LoVo (cell line): ENCODE data around the gene TMEM242.

ENCODE experiments used
- DNase-seq: peaks from one replicate; pipeline ENCODE4 v3.0.0-alpha.2; 2016; ENCODE audit warnings: low spot score

The TMEM242 gene

GRCh38 chr6:157288575-157288974, 34.7 kb downstream of the TMEM242 start:
- no peak for DNase-seq

DNA sequence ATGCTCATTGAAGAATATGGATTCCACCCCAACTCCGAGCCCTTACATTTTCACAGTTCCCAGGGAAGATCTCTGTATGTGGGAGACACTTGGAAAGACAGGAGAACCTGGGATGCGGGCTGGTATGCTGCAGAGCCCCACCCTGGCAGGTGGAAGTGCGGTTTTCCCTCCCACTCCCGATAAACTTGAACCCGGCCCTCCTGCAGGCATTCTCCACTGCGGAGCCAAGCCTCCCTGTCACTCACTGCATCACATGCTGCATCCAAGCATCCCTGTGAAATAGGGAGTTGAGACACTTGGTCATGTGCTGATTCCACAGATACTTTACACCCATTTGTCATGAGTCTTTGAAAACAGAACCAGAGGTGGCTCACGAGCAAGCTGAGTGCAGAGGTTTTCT, 35.4 kb downstream of the TMEM242 start:
- DNase-seq, result no peak

DNA sequence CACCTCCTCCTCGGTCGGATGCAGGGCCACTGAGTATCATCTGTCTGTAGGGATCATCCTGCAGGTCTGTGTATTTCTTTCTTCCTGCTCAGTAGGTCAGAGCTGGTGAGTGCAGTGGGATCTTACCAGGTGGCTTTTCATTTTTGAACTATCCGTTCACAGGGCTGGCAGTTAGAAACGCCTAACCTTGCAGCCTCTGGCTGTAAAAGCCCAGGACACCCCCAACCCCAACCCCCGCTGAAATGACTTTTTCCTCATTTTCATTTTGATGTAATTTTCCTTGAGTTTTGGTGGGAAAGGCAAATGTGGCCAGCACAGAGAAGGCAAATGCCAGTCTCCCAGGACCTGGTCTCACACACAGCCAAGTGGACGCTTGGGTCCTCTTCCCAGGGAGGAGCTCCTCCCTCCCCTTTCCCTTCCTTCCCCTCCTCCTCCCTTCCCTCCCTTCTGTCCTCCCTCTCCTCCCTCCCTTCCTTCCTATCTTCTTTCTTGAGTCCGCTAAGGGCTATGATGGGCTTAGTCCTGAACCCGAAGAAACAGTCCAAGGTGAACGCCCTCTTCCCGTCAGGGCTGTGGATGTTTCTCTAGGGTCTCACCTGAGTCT, 36.0 kb downstream of the TMEM242 start:
- DNase-seq, result no peak

GRCh38 chr6:157285422-157285779, 37.9 kb downstream of the TMEM242 start:
- no peak for DNase-seq

DNA sequence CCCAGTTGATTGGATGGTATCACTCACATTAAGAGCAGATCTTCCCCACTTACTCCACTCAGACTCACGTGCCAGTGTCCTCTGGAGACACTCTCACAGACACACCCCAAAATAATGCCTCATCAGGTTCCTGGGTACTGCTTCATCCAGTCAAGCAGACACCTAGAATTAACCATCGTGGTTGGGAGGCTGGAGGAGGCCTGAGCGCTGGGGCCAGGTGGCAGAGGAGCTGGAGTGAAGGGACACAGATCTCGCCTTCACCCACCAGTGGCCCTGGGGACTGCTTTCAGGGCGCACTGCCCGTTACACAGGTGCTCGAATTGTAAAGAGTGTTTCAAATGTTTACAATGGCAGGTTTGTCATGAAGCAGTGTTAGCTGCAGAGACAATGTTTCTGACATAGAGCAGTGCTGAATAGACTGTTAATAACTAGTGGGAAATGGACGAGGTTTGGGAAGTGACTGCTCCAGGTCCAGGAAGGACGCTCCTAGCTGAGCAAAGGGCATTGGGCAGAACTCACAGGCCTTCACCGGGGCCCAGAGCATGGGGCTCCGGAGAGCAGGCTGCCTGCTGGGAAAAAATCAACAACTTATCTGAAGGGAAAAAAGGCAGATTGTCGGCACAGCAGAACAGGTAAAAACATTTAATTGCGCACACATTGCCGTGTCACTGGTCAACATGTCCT, 38.4 kb downstream of the TMEM242 start:
- no peak for DNase-seq

- no peak for DNase-seq
Observed at GRCh38 chr6:157283900-157284737, 39.2 kb downstream of the TMEM242 start.

DNA sequence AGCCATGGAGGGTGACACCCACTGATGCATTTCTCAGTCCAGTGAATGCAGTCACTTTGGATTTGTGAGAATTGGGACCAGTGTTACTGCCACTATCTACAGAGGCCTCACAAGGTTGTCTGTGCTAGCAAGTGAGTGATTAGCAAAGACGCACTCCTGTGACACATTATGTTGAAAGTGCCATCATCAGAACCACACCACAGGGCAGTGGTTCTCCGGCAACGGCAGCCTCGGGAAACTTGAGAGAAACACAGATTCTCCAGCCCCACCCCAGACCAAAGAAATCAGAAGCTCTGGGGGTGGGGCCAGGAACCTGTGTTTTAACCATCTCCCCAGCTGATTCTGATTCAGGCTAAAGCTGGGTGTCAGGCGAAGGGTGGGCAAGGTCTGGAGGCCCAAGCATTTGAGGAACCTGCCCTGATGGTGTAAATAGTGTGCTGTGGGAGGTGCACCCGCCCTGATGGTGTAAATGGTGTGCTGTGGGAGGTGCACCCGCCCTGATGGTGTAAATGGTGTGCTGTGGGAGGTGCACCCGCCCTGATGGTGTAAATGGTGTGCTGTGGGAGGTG, 39.9 kb downstream of the TMEM242 start:
- no peak for DNase-seq

DNA sequence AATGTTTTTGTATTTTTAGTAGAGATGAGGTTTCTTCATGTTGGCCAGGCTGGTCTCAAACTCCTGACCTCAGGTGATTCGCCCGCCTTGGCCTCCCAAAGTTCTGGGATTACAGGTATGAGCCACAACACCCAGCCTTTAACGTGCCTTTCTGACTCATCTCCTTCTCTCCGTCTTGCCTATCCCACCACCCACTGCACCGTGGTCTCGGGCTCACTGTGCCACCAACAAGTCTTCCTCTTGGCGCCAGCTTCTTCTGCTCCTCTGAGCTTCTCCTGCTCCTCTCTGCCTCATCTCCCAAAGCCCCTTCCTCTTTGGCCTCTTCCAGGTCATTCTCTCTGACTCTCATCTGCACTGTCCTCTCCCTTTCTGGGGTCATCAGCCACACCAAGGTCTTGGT, 41.0 kb downstream of the TMEM242 start:
- no peak for DNase-seq

DNA sequence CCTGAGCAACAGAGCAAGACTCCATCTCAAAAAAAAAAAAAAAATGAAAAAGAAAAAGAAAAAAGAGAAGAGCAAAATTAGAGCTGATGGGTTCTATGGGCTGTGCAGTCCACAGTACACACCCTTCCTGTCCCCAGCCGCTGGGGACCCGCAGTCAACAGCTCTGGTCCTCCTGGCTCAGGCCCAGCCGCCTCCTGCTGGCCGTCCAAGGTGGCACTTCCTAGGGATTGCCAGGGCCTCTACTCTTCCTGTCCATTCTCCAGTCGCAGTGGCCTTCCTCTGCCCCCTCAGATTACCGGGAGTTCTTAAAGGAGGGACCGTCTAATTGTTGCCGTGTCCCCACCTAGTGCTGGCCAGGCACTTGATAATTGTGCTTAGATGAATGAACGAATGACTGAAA, 41.7 kb downstream of the TMEM242 start:
- no peak for DNase-seq

DNA sequence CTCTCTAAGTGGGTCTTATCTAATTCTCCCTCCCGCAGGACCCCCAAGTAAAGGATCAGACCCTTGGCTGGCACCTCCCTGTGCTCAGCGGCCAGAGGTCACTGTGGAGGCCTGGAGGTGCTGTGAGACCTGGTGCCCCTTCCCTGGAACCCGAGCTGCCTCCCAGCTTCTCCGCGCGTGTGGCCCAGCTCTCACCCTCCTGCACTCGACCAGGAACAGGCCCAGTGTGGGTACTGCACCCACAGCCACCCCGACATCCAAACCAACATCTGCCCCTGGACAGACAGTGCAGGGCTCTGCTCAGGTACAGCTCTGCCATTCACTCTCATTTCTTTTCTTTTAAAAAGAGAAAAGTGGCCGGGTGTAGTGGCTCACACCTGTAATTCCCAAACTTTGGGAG, 42.4 kb downstream of the TMEM242 start:
- DNase-seq, result no peak

GRCh38 chr6:157280157-157280556, 43.2 kb downstream of the TMEM242 start:
- DNase-seq, result no peak

- no peak for DNase-seq
Observed at GRCh38 chr6:157278171-157278570, 45.1 kb downstream of the TMEM242 start.

GRCh38 chr6:157276731-157277130, 46.6 kb downstream of the TMEM242 start:
- no peak for DNase-seq

DNA sequence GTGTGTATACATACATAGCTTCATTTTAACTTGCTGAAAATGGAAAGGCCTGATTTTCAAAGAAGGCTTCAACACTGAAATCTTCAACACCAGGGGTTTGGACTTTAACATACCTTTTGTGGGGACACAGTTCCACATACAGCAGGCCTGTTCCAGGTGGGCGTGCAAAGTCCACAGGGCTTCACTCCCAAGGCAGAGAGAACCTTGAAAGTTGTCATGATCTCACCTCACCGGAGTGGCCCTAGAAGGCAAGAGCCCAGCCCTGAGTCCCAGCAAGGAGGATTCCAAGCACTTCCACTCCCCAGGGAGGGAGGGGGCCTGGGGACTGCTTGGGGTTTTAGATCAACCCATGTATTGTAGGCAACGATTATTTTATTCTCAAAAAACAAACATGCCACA, 47.2 kb downstream of the TMEM242 start:
- DNase-seq, result no peak

DNA sequence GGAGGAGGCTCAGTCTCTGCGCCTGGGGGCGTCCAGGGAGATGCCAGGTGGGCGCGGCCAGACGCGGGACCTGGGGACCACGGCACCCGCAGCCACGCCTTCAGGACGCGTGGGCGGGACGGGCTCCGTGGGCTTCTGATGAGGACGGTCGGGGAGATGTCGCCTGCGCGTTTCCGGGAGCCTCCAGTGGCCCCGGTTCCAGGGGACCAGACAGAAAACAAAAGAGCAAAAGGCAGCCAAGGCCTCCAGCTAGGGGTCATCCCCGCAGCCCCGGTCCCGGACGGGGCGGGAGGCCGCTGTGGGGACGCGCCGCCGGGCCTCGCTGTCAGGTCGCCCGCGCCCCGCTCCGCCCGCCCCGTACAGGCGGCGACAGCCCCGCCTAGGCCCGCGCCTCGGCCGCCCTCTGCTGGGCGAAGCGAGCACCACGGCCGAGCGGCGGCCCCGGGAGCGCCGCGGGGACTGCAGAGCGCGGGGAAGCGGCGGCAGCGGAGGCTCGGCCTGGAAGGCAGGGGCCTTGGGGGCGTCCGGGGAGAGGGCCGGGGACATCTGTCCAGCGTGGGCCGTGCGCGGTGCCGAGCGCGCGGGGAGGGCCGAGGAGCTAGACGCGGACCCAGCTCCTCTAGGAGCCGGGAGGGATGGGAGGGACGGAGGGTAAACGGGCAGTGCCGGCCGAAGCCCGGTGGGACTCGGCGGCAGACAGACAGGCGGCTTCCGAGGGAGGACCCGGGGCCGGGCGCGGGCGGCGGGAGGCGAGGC, 48.7 kb downstream of the TMEM242 start:
- peak; percentile 82 for DNase-seq

GRCh38 chr6:157273756-157274470, 49.4 kb downstream of the TMEM242 start:
- no peak for DNase-seq

DNA sequence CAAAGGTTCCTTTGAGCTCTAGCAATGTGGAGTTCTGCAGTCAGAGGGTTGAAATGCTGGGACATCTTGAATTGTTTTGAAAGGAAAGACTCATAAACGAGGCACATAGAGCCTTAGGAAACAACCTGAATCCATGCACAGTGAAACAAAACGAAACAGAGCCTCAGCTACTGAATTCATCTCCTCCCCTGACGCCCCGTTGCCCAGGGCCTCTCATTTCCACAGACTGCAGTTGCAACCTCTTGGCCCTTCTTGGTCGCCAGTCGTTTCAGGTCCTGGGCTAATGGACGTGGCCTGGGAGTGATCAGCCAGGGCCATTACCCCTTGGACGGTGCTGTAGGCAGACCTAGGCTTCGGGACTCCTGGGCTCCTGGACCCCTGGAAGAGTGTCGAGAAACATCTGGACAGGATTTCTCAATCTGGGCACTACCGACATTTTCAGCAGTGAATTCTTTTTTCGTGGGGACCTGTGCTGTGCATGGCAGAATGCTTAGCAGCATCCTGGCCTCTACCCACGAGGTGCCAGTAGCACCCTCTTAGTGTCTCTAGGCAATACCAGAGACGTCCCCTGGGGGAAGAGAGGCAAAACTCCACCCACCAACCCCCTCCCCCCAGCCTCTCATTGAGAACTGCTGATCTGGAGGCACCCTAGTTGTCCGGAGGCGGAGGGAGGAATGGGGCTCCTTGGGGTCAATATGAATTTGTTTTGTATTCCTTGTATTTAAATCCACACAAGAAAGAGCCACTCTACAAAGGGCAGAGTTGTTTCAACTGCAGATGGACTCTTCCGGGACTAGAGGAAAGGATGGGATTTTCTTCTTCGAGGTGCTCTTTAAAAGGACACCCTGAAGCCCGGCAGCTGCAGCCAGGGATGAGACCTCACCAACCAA, 50.2 kb downstream of the TMEM242 start:
- no peak for DNase-seq

DNA sequence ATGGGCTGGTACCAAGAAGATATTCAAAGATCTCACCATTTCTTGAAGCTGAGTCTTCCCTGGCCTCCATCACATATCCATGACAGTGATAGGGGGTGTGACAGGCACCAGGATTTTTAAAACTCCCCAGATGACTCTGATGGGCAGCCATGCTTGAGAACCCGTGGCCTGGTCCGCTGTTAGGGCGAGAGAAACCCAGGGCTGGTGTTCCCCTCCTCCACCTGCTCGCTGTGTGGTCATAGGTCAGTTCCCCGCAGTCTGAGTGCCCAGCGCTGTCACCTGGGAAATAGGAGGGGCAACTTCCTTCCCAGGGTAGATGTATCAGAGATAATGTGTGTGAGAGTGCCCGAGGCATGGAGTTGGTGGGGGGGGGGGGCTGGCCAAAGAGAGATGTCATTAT, 50.9 kb downstream of the TMEM242 start:
- no peak for DNase-seq

- DNase-seq, result no peak
Observed at GRCh38 chr6:157271911-157272310, 51.4 kb downstream of the TMEM242 start.

- no peak for DNase-seq
Observed at GRCh38 chr6:157271441-157271840, 51.9 kb downstream of the TMEM242 start.

- no peak for DNase-seq
Observed at GRCh38 chr6:157270916-157271315, 52.4 kb downstream of the TMEM242 start.
